ACC112 (cell line): ENCODE results near the gene SPINK7.

Experiments
- H2AFZ ChIP-seq: fragments of 200-600 bp; sonication (generic); one replicate; pipeline ENCODE4 v1.6.0; 2017; ENCODE audit warnings: antibody characterized with exemption, low read length; ENCODE audit not compliant: unreplicated experiment
- H3K27ac ChIP-seq: fragments of 200-600 bp; sonication (generic); 2 replicates; pipeline ENCODE4 v1.5.1; 2014; ENCODE audit warnings: low read depth, mild to moderate bottlenecking, antibody characterized with exemption, low read length, moderate library complexity
- H3K27me3 ChIP-seq: fragments of 200-600 bp; sonication (generic); 2 replicates; pipeline ENCODE4 v1.6.1; 2014; ENCODE audit warnings: mild to moderate bottlenecking, antibody characterized with exemption, low read length, moderate library complexity, mixed read lengths; ENCODE audit not compliant: insufficient read depth
- H3K36me3 ChIP-seq: fragments of 200-600 bp; sonication (generic); 2 replicates; pipeline ENCODE4 v1.6.1; 2016; ENCODE audit warnings: mild to moderate bottlenecking, antibody characterized with exemption, low read length, moderate library complexity, mixed read lengths; ENCODE audit not compliant: insufficient read depth
- H3K4me1 ChIP-seq: fragments of 200-600 bp; sonication (generic); one replicate; pipeline ENCODE4 v1.6.1; 2016; ENCODE audit warnings: low read length, mixed read lengths; ENCODE audit not compliant: insufficient read depth, unreplicated experiment, control insufficient read depth
- H3K4me3 ChIP-seq: fragments of 200-600 bp; sonication (generic); 2 replicates; pipeline ENCODE4 v1.5.1; 2014; ENCODE audit warnings: mild to moderate bottlenecking, low read depth, low read length
- H3K79me2 ChIP-seq: fragments of 200-600 bp; sonication (generic); one replicate; pipeline ENCODE4 v1.6.0; 2016; ENCODE audit warnings: low read length; ENCODE audit not compliant: control insufficient read depth, unreplicated experiment, insufficient read depth

SPINK7 gene

GRCh38 chr5:148343603-148344487, 31.6 kb downstream of the SPINK7 start:
- Histone ChIP-seq H3K79me2 (no peaks in the 10 kb centered on the region), H3K36me3 (no peaks in the 10 kb centered on the region), H3K27ac (no peak overlapping the region), H3K27me3 (no peaks in the 10 kb centered on the region), H3K4me1 (no peaks in the 10 kb centered on the region), H2AFZ (no peak overlapping the region), H3K4me3 (no peak overlapping the region)

- Histone ChIP-seq H3K79me2 (no peaks in the 10 kb centered on the region), H3K4me3 (no peak overlapping the region), H3K4me1 (no peaks in the 10 kb centered on the region), H3K27me3 (no peaks in the 10 kb centered on the region), H3K27ac (no peak overlapping the region), H2AFZ (no peak overlapping the region), H3K36me3 (no peaks in the 10 kb centered on the region; the same call in 1 of the 2 replicates)
These were observed 35.5 kb downstream of the SPINK7 start for GRCh38 chr5:148347706-148348105.

- no peaks in the 10 kb centered on the region for H3K4me1 ChIP-seq
- H3K27ac ChIP-seq = no peak overlapping the region
- H3K27me3 ChIP-seq = no peaks in the 10 kb centered on the region
- no peak overlapping the region for H3K4me3 ChIP-seq
- no peak overlapping the region for H2AFZ ChIP-seq
- H3K79me2 ChIP-seq = no peaks in the 10 kb centered on the region
- no peaks in the 10 kb centered on the region; the same call in 1 of the 2 replicates for H3K36me3 ChIP-seq
These were observed 40.5 kb downstream of the SPINK7 start for GRCh38 chr5:148352696-148353095.

- no peak overlapping the region for H3K4me3 ChIP-seq
These were observed 41.4 kb downstream of the SPINK7 start for GRCh38 chr5:148353634-148354033.

GRCh38 chr5:148364343-148364742, 52.1 kb downstream of the SPINK7 start:
- H3K79me2 ChIP-seq = no peaks in the 10 kb centered on the region
- no peaks in the 10 kb centered on the region for H3K4me1 ChIP-seq
- H3K36me3 ChIP-seq = no peaks in the 10 kb centered on the region
- H3K27ac ChIP-seq = no peak overlapping the region
- H3K27me3 ChIP-seq = no peaks in the 10 kb centered on the region
- H3K4me3 ChIP-seq = no peak overlapping the region
- H2AFZ ChIP-seq = no peak overlapping the region

More at GRCh38 chr5:148353634-148354033, 41.4 kb downstream of the SPINK7 start:
- Histone ChIP-seq H3K27ac (no peak overlapping the region), H3K79me2 (no peaks in the 10 kb centered on the region), H3K36me3 (no peaks in the 10 kb centered on the region; the same call in 1 of the 2 replicates), H3K27me3 (no peaks in the 10 kb centered on the region), H2AFZ (no peak overlapping the region), H3K4me1 (no peaks in the 10 kb centered on the region)
